Tibial nerve (tissue), 4 donors: ENCODE data around the gene NMNAT1.

Source experiments
- CTCF ChIP-seq, 5 experiments: fragments of 200-600 bp in 3 of 5; fragments of 450-650 bp in 2 of 5; sonication (generic) in 3 of 5; IDR thresholded peaks; one replicate each; pipeline ENCODE4 v1.5.1; 2016 to 2019; ENCODE audit warnings: antibody characterized with exemption in 5 of 5, mild to moderate bottlenecking in 3 of 5, moderate library complexity in 2 of 5
- EP300 ChIP-seq, 2 donors: sonication (generic); formaldehyde crosslinking; IDR thresholded peaks; one replicate each; pipeline ENCODE4 v1.6.1; 2017; ENCODE audit warnings: antibody characterized with exemption in 2 of 2, mild to moderate bottlenecking in 1 of 2
- POLR2A ChIP-seq, 2 donors: fragments of 450-650 bp; IDR thresholded peaks; one replicate each; pipeline ENCODE4 v1.6.1; 2017; ENCODE audit warnings: antibody characterized with exemption in 2 of 2, mild to moderate bottlenecking in 2 of 2, moderate library complexity in 2 of 2

- TF ChIP-seq CTCF (IDR thresholded peaks at IDR 0.05) (no peak), POLR2A (IDR thresholded peaks at IDR 0.05) (no peak), EP300 (IDR thresholded peaks at IDR 0.05) (no peak)
These were observed 16.7 kb downstream of the NMNAT1 start for GRCh38 chr1:9960011-9960410.
